ENCODE results near the gene FGF8.

Gene FGF8

DNA sequence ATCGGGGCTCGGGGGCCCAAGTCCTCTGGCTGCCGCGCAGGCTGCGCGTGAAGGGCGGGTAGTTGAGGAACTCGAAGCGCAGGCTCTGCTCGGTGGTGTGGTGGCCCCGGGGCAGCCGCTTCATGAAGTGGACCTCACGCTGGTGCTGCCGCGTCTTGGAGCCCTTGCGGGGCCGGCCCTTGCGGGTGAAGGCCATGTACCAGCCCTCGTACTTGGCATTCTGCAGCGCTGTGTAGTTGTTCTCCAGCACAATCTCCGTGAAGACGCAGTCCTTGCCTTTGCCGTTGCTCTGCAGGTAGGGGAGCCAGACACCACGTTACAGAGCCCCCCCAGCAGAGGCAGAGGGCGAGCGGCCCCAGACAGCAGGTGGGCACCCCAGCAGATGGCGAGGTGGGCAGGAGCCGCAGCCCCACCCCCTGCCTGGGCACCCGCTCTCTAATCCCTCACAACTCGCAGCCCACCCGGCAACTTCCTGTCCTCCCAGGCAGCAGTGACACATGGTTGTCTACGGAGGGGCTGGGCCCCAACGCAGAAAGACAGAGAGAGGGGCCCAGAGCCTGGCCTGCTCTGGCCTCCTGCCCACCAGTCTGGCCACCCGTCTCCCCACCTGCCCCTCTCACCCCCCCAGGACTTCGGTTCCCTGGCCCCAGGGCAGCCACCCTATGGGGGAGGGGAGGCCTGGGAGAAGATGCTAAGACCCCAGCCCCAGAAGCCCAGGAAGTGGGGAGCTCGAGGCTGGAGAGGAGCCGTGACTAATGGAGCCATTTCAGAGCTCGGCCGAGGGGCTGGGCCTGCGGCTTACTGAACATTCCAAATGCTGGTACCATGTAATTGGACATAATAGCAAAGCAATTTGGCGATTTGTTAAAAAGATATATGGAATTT lies 5.3 kb downstream of the FGF8 start:
- no peak for DNase-seq (ENCODE audit: low read depth in 2 of 2, low spot score in 1 of 2)

DNA sequence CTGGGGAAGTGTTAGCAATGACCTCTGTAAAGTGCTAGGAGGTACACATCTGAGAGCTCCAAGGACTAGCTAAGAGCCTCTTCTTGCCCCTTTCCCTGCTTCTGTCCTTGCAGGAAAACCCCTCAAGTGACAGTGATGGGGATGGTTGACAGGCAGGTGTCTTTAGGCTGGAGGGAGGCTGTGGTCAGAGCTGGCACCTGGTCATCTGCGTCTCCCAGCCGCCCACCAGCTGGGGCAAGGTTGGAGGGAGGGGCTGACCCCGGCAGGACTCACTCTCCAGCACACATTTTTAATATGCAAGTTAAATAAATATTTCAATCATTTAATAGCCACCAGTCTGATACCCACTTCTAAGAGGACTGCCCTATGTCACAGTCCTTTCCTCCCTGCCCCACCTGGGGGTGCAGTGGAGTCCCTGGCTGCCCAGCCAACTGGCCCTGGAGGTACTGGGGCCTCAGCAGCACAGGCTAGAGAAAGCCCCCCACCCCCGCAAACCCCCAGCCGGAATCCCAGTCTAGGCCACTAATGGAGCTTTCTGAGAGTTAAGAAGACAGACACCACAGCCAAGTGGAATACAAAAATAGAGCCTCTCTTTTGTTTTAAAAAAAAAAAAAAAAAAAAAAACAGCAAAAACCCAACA lies 6.3 kb downstream of the FGF8 start:
- DNase-seq (ENCODE audit: low read depth in 2 of 2, low spot score in 1 of 2) = no peak

DNA sequence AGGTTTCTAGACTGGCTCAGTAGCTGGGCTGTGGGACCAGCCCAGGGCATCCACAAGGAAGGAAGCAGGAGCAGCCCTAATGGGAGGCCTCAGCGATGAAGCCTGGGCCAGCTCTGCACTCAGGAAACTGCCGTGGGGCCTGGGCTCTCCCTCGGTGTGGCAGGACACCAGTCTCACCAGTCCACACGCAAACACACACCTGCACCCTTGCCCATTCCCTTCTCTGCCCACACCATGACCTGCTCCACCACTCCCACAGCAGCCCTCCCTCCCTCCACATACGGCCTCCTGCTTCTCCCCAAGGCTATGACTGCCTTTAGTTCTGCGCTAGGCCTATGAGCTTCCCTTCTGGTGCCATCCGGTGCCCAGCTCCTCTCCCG lies 7.1 kb downstream of the FGF8 start:
- no peak for DNase-seq (ENCODE audit: low read depth in 2 of 2, low spot score in 1 of 2)

DNA sequence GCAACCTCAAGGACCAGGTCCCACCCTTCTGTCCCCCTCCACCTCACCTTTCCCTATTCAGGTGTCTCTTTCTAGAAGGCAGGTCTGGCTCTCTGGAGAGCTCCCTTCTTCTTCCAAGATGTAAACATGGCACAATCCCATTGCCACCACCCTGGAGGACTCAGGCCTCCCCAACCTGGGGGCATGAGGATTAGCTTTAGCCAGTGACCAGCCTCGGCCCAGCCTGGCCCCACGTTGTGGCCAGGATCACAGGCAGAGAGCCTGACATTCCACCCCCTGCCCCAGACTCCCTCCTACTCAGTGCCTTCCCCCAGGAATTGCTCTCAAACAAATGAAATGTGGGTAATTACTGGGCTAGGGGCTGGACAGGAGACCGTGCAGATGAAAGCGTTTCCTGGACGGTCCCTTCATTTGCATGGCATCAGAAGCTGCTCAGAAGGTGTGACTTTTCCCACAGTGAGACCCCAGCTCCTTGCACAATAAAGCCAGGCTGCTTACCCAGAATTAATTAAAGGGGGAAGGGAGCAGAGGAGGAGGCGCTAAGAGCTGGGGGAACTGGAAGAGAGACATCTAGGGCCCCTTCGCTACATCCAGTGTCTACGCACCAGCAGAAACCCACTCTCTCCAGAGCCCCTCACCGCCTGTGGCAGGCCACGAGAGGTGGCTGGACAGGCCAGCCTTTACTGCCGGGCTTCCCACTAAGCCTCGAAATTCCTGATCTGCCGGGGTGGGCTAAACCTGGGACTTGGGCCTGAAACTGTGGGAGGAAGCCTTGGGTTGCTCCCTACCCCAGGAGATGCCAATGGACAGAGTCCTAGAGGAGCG lies 7.7 kb downstream of the FGF8 start:
- no peak for DNase-seq (ENCODE audit: low read depth in 2 of 2, low spot score in 1 of 2)

DNA sequence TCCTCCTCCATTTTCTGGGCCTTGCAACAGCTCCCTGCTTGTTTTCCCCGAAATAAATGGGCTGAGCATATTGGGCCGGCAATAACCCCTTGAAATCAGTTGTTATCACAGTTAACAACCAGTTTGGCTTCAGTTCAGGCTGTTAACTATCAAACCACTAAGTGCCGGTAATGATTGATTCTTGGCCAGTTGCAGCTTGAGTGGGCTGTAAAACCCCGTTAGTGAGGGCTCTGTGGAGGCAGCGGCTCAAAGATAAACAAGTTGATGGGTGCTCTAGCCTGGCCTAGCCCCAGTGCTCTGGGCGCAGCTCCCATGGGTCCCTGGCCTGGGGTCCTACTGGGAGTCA lies 8.3 kb downstream of the FGF8 start:
- no peak for DNase-seq (ENCODE audit: low read depth in 2 of 2, low spot score in 1 of 2)

DNA sequence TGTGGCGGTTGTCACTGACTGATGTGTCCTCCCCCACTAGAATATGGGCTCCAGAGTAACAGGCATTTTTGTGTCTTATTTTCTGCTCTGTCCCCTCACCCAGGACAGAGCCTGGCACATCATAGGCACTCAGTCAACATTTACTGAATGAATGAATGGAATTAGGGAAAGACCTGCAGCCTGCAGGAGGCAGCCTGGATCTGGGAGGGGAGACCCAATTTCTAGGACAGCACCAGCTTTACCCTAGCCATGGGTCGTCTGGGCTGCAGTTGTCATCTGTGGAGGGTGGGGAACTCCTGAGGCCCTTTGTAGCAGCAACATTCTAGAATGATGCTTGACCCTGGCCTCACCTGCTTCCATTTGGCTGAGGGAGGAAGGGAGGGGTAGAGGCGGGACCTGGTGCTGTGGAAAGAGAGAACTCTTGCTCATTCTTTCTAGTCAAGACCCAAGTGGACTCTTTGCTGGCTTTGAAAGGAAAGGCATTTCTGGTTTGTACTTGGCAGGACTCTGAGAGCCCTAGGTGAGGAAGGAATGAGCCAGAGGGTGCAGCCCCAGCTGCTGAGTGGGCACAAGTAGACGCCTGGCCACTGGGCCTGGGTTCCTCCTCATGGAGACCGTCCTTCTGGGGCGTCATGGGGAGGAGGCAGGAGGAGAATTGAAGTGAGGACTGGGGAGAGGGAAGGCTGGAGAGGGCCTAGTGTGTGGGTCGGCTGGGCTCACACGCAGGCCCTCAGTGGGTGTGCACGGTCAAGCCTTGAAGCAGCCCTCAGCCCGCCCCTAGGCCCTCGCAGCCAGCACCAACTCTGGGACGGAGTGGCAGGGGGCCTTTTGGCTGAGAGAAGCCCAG lies 8.9 kb downstream of the FGF8 start:
- DNase-seq (ENCODE audit: low read depth in 2 of 2, low spot score in 1 of 2) = no peak

DNA sequence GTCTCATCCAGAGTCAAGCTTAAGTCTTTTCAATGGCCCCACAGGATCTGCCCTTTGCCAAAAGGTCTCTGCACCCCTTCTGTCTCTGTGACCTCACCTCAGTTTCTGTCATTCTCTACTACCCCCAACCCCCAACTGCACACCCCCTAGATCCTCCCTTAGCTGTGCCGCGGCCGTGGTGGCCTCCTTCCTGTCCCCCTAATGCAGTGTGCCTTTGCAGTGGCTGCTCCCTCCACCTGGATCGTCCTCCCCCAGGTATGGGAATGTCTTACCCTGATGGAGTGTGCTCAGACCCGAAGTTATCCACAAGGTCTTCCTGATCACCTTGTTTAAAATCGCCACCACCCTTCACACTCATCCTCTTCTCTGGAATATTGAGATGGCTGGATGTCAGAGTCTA lies 9.6 kb downstream of the FGF8 start:
- no peak for DNase-seq (ENCODE audit: low read depth in 2 of 2, low spot score in 1 of 2)

DNA sequence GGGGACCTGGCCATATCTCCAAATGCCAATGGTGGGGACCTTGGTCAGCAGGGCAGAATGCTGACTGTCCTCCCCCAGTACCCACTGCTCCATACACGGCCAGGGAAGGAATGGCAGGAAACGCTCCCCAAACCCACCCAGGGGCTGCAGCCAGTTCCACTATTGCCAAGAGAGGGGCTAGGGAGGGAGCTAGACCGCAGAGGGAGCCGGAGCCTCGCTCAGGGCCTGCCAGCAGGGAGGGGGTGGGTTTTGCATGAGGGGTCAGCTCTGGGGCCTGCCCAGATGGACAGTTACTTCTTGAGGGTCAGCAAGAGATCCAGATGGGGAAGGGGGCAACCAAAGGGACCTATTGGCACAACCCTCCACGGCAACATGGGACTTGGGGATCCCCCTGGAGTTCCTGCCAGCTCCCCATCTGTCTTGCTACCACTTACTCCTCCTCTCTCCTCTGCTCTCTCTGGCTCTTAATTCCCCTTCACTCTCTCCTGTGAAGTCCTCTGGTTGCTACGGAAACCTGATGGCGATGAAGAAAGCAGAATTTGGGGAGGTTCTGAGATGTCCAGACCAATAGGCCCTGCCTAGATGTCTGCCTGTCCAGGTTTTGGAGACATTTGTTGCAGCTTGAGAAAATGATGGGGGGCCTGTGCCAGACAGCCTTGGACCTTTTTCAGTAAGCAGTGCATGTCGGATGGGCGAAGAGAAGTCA lies 12.6 kb downstream of the FGF8 start:
- DNase-seq (ENCODE audit: low read depth in 2 of 2, low spot score in 1 of 2) = no peak

DNA sequence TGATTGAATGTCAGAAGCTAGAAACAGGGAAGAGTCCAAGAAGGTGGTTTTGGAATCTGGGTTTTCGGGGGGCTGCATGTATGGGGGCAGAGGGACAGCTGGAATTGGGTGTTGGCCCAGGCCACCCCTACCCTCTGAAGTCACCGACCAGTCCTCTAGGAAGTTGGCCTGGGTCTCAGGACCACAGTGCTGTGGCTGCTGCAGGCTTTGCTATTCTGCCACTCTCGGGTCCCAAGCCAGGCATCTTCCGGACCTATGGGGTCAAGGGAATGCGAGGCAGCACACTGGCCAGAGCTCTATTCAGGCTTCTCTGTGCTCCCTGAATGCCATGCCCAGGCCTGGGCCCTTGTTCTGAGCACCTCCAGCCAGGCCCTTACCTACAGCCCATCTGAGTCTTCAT lies 13.2 kb downstream of the FGF8 start:
- DNase-seq (ENCODE audit: low read depth in 2 of 2, low spot score in 1 of 2) = no peak

DNA sequence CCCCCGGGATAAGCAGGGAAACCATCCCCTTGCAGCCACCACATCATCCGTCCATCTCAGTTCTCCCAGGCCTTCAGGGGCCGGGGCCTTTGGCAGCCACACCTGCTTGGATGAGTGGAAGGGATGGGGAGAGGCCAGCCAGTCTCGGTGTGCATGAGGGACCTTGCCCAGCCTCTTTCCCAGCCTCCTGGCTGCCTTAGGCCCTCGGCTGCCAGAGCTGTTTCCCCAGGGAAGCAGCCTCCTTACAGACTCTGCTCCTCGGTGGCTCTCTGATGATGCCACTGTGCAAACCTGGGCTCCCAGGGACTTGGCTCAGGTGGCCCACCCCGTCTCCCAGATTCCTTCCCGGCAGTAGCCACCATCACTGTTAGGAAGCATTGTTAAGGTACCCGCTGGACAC lies 14.7 kb downstream of the FGF8 start:
- DNase-seq (ENCODE audit: low read depth in 2 of 2, low spot score in 1 of 2) = no peak

DNA sequence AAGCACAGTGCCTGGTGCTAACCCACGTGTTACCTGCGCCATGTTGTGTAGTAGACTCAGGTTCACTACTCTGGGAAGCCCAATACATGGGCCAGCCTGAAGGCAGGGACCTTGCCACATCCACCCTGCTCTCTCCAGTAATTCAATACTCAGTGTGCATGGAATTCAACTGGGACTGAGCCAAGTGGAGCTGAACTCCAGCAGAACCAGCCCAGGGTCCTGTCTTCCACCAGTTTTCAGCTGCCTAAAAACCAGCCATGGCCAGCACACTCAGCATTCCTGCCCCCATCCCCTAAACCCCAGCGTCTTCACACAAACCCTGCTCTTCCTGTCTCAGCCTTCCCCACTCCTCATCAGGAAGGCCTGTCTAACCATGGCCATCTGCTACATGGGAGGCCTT lies 15.4 kb downstream of the FGF8 start:
- no peak for DNase-seq (ENCODE audit: low read depth in 2 of 2, low spot score in 1 of 2)

DNA sequence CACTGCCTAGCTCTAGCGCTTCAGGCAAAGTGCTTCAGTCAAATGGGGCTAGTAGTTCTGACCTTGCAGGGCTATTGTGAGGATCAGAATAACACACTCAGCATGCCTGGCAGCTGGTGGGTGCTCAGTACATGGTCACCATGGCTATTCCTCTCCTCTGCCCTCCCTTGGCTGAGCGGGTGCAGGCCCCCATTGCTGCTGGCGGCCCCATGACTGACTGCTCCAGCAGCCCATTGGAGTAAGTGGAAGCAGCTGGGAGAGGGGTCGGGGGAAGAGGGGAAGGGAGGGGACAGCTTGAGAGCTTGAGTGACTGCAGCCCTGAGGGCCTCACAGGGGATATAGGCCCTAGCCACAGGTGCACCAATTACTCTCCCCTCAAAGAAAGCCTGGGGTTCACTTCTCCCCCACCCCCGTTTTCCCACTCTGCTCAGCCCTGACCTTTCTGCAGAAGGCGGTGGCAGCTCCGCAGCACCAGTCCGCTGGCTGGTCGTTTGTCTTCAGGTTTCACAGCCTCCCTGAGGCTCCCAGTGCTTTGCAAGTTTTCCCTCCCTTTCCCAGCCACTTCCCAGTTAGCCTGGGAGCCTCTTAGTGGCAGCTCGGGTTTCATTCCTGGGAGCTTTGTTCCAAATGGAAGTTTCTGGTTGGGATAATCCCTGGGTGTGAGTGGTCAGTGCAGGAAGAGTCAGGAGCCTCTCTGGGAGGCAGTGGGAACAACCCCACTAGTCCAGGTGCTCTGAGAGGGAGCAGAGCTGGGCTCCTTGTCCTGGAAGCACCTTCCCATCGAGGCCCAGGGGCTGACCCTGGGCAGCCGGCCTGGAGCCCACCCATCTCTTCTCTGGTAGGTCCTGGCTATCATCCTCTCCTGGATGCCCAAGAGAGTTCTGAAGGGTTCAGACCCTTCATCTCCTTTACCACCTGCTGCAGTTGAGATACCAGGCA lies 16.3 kb downstream of the FGF8 start:
- DNase-seq (ENCODE audit: low read depth in 2 of 2, low spot score in 1 of 2) = no peak

DNA sequence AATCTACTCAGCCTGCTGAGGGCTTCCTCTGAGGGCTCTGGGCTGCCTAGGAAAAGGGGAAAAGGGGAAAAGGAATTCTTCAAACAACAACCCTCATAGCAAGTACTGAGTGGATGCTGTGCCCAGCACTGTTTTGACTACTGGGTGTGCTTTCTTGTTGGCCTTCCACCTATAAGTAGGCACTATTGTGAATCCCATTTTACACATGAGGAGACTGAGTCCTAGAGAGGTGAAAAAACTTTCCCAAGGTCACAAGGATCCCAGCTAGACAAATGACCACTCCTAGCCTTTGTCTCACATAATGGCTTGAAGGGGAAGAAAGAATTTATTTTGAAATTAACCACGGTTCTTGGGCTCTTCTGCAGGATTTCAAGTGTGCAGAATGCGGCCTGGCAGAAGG lies 17.1 kb downstream of the FGF8 start:
- DNase-seq (ENCODE audit: low read depth in 2 of 2, low spot score in 1 of 2) = no peak

DNA sequence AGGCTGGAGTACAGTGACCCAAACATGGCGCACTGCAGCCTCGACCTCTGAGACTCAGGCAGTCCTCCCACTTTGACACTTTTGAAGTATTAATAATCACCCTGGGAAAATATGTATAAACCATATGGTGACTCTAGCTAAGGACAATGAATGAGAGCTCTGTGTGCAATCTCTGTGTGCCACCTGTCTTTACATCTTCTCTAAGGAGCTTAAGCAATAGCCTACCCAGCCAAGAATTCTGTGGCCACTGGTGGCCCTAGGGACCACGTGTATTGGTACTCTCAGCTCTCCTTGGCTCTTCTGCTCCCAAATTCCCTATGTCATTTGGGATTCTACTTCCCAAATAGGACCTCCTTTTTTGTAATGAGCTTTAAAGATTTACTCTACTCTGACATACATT lies 23.7 kb downstream of the FGF8 start:
- no peak for DNase-seq (ENCODE audit: low read depth in 2 of 2, low spot score in 1 of 2)

DNA sequence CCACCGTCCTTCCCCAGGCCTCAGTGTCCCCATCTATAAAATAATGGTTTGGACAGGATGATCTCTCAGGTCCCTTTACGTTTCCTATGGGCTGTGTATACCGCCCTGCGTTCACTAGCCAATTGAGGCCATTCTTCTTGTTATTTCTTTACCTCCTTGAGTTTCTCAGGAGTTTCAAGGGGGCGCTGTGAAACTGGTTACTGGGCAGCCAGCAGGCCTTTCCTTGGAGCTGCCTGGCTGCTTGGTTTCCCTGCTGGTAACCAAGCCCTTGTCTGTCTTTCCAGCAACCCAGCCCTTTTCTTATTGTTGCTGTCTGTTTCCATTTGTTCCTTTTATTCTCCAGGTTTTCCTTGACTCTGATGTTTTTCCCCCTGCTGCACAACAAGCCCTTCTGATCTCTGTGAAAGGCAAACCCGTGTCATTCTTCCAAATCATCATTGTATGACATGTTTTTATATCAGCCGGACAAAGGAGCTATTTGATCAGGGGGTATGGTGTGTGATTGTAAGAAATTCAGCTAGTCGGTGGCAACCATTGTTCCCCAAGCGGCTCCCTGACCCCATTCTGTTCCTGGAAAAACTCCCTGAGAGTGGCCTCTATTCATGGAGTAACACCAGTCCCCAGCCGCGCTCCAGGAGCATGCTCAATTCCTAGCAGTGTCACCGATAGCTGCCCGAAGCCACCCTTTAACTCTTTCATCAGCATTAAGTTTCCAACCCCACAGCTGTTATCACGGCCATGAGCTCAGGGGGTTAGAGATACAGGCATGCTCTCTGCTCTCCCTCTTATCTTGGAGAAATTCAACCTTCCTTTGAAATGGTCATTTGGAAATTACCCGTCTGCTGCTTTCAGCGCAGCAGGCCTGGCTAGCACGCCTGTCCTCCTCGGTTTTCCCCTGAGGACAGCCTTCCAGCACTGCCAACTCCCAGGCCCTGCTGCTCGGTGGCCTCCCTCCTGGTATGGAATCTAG lies 26.6 kb downstream of the FGF8 start:
- DNase-seq (ENCODE audit: low read depth in 2 of 2, low spot score in 1 of 2) = no peak

DNA sequence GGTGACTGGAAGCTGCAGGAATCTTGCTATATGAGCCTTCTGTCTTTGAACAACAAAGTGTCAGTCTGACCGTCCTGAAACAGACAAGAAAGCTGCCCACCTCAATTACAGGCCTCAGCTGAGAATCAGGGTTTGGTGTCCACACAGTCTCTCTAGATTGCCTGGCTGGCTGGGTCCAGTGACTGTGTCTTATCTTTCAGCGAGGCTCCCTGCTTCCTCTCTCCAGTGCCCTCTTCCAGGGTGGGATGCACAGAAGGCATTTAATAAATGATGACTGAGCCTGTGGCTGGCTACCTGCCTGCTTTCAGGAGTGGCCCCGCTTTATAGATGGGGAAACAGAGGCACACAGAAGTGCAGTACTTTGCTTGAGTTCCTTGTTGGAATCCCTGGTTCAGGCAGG lies 27.4 kb downstream of the FGF8 start:
- no peak for DNase-seq (ENCODE audit: low read depth in 2 of 2, low spot score in 1 of 2)

DNA sequence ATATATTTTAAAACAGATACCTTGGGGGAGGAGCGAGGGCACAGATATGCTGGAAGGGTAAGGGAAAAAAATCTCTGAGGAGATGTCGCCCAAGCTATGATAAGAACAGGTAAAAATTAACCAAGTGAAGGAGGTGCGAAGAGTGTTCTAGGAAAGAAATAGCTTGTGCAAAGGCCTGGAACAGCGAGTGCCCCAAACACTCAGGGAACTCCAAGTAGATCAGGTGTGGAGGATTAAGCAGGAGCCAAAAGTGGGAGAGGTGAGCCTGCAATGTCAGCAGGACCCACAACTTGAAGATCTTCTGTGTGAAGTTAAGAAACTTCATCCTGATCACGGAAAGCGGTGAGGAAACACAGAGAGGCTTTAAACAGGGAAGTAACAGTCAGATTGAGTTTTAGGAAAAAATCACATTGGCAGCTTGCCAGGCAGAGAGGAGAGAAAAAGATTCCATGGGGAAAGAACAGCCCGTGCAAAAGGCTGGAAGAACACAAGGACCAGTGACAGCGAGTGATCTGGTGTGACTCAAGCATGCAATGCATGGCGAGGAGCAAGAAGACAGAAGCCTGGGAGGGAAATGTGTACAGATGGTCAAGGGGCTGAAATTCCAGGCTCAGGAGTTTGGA lies 30.7 kb downstream of the FGF8 start:
- DNase-seq (ENCODE audit: low read depth in 2 of 2, low spot score in 1 of 2) = no peak

DNA sequence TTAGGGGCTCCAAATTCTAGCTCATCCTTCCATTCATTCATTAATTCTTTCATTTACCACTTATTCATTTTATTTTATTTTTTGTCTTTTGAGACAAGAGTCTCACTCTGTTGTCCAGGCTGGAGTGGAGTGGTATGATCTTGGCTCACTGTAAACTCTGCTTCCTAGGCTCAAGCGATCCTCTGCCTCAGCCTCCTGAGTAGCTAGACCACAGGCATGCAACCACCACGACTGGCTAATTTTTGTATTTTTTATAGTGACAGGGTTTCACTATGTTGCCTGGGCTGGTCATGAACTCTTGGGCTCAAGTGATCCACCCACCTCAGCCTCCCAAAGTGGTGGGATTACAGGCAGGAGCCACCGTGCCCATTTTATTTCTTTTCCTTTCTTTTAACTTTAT lies 31.6 kb downstream of the FGF8 start:
- DNase-seq (ENCODE audit: low read depth in 2 of 2, low spot score in 1 of 2) = no peak
